KMS-11 (cell line): ENCODE data around the gene HNRNPUL1.
A peak's percentile ranks its signal among the peaks of the same experiment; 100 is the strongest.

Experiments
- H2AFZ ChIP-seq: fragments of 200-600 bp; sonication (generic); 2 replicates; pipeline ENCODE4 v1.6.1; 2016; ENCODE audit warnings: antibody characterized with exemption, mixed run types, low read depth
- H3K27ac ChIP-seq: fragments of 200-600 bp; sonication (generic); 2 replicates; pipeline ENCODE4 v1.6.1; 2016; ENCODE audit warnings: mild to moderate bottlenecking, mixed run types
- H3K27me3 ChIP-seq: fragments of 200-600 bp; sonication (generic); 2 replicates; pipeline ENCODE4 v1.6.1; 2017; ENCODE audit warnings: mild to moderate bottlenecking, low read depth, mixed run types, moderate library complexity; ENCODE audit not compliant: insufficient read depth
- H3K36me3 ChIP-seq: fragments of 200-600 bp; sonication (generic); 2 replicates; pipeline ENCODE4 v1.6.1; 2017; ENCODE audit warnings: mild to moderate bottlenecking, mixed run types; ENCODE audit not compliant: insufficient read depth
- H3K4me1 ChIP-seq: fragments of 200-600 bp; sonication (generic); 2 replicates; pipeline ENCODE4 v1.6.1; 2016; ENCODE audit warnings: mild to moderate bottlenecking, low read depth, mixed run types; ENCODE audit not compliant: poor library complexity, severe bottlenecking
- H3K4me2 ChIP-seq: fragments of 200-600 bp; sonication (generic); 2 replicates; pipeline ENCODE4 v1.7.0; 2016; ENCODE audit warnings: mild to moderate bottlenecking, mixed run types
- H3K4me3 ChIP-seq: fragments of 200-600 bp; sonication (generic); IDR thresholded peaks from 2 replicates; pipeline ENCODE4 v1.6.1; 2017; ENCODE audit warnings: low read depth, low read length, mixed read lengths; ENCODE audit not compliant: insufficient read depth
- H3K79me2 ChIP-seq: fragments of 200-600 bp; sonication (generic); 2 replicates; pipeline ENCODE4 v1.6.1; 2016; ENCODE audit warnings: low read depth, mixed run types; ENCODE audit not compliant: insufficient read depth
- H3K9ac ChIP-seq: fragments of 200-600 bp; sonication (generic); 2 replicates; pipeline ENCODE4 v1.6.1; 2016; ENCODE audit warnings: mild to moderate bottlenecking, mixed run types
- H4K20me1 ChIP-seq: fragments of 200-600 bp; sonication (generic); 2 replicates; pipeline ENCODE4 v1.6.1; 2016; ENCODE audit warnings: mild to moderate bottlenecking, mixed run types; ENCODE audit not compliant: insufficient read depth
- CTCF ChIP-seq: fragments of 200-600 bp; sonication (generic); conservative IDR thresholded peaks from 2 replicates; pipeline ENCODE4 v1.6.1; 2017; ENCODE audit warnings: low read depth, mild to moderate bottlenecking, antibody characterized with exemption, low read length, moderate library complexity, mixed read lengths

Gene HNRNPUL1

DNA sequence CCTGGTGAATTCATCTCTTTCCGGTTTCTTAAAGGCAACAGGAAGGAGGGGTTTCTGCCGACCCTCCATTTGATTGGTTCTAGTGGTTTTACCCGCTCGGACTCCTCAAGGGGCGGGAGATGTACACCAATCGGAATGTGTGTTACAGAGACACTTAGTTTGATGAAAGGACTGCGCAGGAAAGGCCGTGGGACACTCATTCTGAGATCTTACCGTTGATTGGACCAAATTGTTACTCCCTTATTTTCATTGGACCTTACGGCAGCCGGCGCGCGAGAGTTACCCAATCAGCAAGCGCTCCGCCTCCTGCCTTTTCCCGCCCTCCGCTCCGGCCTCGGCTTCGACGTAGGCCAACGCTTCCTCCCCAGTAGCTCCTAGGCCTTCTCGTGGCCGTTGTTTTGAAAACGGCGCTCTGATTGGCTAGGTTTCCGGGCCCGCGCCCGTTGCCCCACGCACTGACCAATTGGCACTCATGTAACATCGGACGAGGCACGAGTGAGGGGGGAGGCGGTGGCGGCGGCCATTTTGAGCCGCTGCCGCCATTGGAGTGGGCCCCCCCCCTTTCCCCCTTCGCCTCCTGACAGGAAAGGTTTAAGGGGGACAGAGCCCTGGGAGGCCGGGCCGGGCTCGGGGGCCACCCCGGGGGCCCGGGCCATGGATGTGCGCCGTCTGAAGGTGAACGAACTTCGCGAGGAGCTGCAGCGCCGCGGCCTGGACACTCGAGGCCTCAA is at the start of gene HNRNPUL1:
Gene HNRNPUL1 (plus strand): TSS at position 523 of the 731 bp plus-strand sequence. CDS start 132 bp downstream, at position 655.
- peak within 1 kb of the TSS; percentile 89; the same call in 1 of the 2 replicates for H3K4me2 ChIP-seq
- no peaks in the 10 kb centered on the region for H4K20me1 ChIP-seq
- 0 out of 2 replicates have a peak, but pooled peaks have one; percentile 19 for TF ChIP-seq CTCF
- H3K79me2 ChIP-seq = peaks cover 48% of the 10 kb centered on the region
- H3K9ac ChIP-seq = peak within 1 kb of the TSS; percentile 100
- peaks cover 11% of the 10 kb centered on the region for H3K36me3 ChIP-seq
- peak within 1 kb of the TSS; percentile 46 for H3K4me3 ChIP-seq
- H3K27ac ChIP-seq = peak within 1 kb of the TSS; percentile 100
- peak within 1 kb of the TSS; percentile 96 for H2AFZ ChIP-seq
- H3K27me3 ChIP-seq = peaks cover 4% of the 10 kb centered on the region; the same call in 1 of the 2 replicates
- H3K4me1 ChIP-seq = peaks cover 24% of the 10 kb centered on the region

GRCh38 chr19:41217741-41218140 is 46.4 kb upstream of the HNRNPUL1 start:
- Histone ChIP-seq H4K20me1 (no peaks in the 10 kb centered on the region), H3K27ac (no peak overlapping the region), H3K4me1 (no peaks in the 10 kb centered on the region), H3K4me2 (no peak overlapping the region), H3K79me2 (no peaks in the 10 kb centered on the region), H3K27me3 (peaks cover 36% of the 10 kb centered on the region), H2AFZ (no peak overlapping the region), H3K9ac (no peak overlapping the region), H3K36me3 (no peaks in the 10 kb centered on the region), H3K4me3 (no peak overlapping the region)
- no peak for TF ChIP-seq CTCF

GRCh38 chr19:41218249-41218614 is 45.9 kb upstream of the HNRNPUL1 start:
- no peaks in the 10 kb centered on the region for H3K79me2 ChIP-seq
- no peak overlapping the region for H3K4me2 ChIP-seq
- peaks cover 40% of the 10 kb centered on the region for H3K27me3 ChIP-seq
- H3K9ac ChIP-seq = no peak overlapping the region
- H3K4me1 ChIP-seq = no peaks in the 10 kb centered on the region
- H3K27ac ChIP-seq = no peak overlapping the region
- H2AFZ ChIP-seq = no peak overlapping the region
- H3K36me3 ChIP-seq = no peaks in the 10 kb centered on the region
- H4K20me1 ChIP-seq = no peaks in the 10 kb centered on the region
- no peak for TF ChIP-seq CTCF
- no peak overlapping the region for H3K4me3 ChIP-seq

GRCh38 chr19:41218615-41219507 is 45.3 kb upstream of the HNRNPUL1 start, which contains the start of gene AXL:
AXL (plus strand) TSS chr19:41219223; CDS start chr19:41219393, 170 bp downstream.
- H3K27ac ChIP-seq = no peak within 1 kb of the TSS

More at GRCh38 chr19:41218615-41219507, 45.3 kb upstream of the HNRNPUL1 start, which contains the start of gene AXL:
- Histone ChIP-seq H2AFZ (no peak within 1 kb of the TSS), H4K20me1 (no peaks in the 10 kb centered on the region), H3K9ac (no peak within 1 kb of the TSS), H3K36me3 (no peaks in the 10 kb centered on the region), H3K4me1 (no peaks in the 10 kb centered on the region), H3K79me2 (no peaks in the 10 kb centered on the region), H3K4me3 (no peak within 1 kb of the TSS), H3K4me2 (no peak within 1 kb of the TSS), H3K27me3 (peaks cover 40% of the 10 kb centered on the region)
- no peak for TF ChIP-seq CTCF
